Mesothelial cell of epicardium (in vitro differentiated cells): ENCODE data around the gene CCER1. TPM values are rescaled to one million over a fixed set of nuclear protein-coding genes. Genes with fewer than 3 reads are reported as not detected.

Experiments used
- DNase-seq, 2 experiments: peaks; one replicate each; pipeline ENCODE4 v3.0.0; 2021; ENCODE audit warnings: low spot score in 2 of 2; ENCODE audit not compliant: unreplicated experiment in 2 of 2
- H3K27ac Mint-ChIP-seq: 2 replicates; pipeline ENCODE4 v1.8.0; 2021; ENCODE audit warnings: mixed read lengths
- H3K27me3 Mint-ChIP-seq: 2 replicates; pipeline ENCODE4 v1.8.0; 2021; ENCODE audit warnings: low read depth, mixed read lengths
- H3K36me3 Mint-ChIP-seq: 2 replicates; pipeline ENCODE4 v1.8.0; 2021; ENCODE audit warnings: mixed read lengths
- H3K4me1 Mint-ChIP-seq: 2 replicates; pipeline ENCODE4 v1.8.0; 2021; ENCODE audit warnings: mixed read lengths
- H3K4me3 Mint-ChIP-seq: 2 replicates; pipeline ENCODE4 v1.8.0; 2021; ENCODE audit warnings: mild to moderate bottlenecking, moderate library complexity, mixed read lengths
- H3K9me3 Mint-ChIP-seq: 2 replicates; pipeline ENCODE4 v1.8.0; 2021; ENCODE audit warnings: mixed read lengths
- CTCF ChIP-seq: fragments of 200-600 bp; sonication (generic); IDR thresholded peaks from one replicate; pipeline ENCODE4 v1.5.0; 2021; ENCODE audit warnings: antibody characterized with exemption; ENCODE audit not compliant: unreplicated experiment
- total RNA-seq: library from RNA; stranded (reverse); gene quantifications from 3 replicates; pipeline ENCODE4 v1.2.1, GENCODE V29; 2021

The CCER1 gene
- total RNA-seq, 1 donor from 2014 or later: not detected

- Mint-ChIP-seq H3K27me3 (no peaks in the 10 kb centered on the region), H3K4me1 (peaks cover 30% of the 10 kb centered on the region), H3K4me3 (no peak overlapping the region), H3K36me3 (peaks cover 10% of the 10 kb centered on the region), H3K9me3 (peaks cover 30% of the 10 kb centered on the region), H3K27ac (no peak overlapping the region)
- DNase-seq: no peak
- TF ChIP-seq CTCF: no peak
Observed at GRCh38 chr12:90937651-90938050, 17.3 kb downstream of the CCER1 start.

- DNase-seq: no peak
- Mint-ChIP-seq H3K27ac (peak overlapping the region; percentile 70), H3K27me3 (no peaks in the 10 kb centered on the region), H3K9me3 (peaks cover 42% of the 10 kb centered on the region), H3K4me1 (peaks cover 30% of the 10 kb centered on the region), H3K36me3 (peaks cover 19% of the 10 kb centered on the region), H3K4me3 (no peak overlapping the region)
- no peak for TF ChIP-seq CTCF
Observed at GRCh38 chr12:90936230-90937005, 18.6 kb downstream of the CCER1 start.

- H3K27me3 Mint-ChIP-seq: no peaks in the 10 kb centered on the region
- no peak for DNase-seq
- peaks cover 14% of the 10 kb centered on the region for H3K4me1 Mint-ChIP-seq
- peaks cover 35% of the 10 kb centered on the region for H3K9me3 Mint-ChIP-seq
- TF ChIP-seq CTCF: no peak
- no peak overlapping the region for H3K4me3 Mint-ChIP-seq
- peaks cover 21% of the 10 kb centered on the region for H3K36me3 Mint-ChIP-seq
- H3K27ac Mint-ChIP-seq: no peak overlapping the region
Observed at GRCh38 chr12:90925562-90925961, 29.4 kb downstream of the CCER1 start.

- TF ChIP-seq CTCF: no peak
- H3K9me3 Mint-ChIP-seq: peaks cover 27% of the 10 kb centered on the region
- no peak for DNase-seq
- peaks cover 13% of the 10 kb centered on the region for H3K36me3 Mint-ChIP-seq
- no peak overlapping the region for H3K4me3 Mint-ChIP-seq
- H3K27me3 Mint-ChIP-seq: no peaks in the 10 kb centered on the region
- no peak overlapping the region for H3K27ac Mint-ChIP-seq
- peaks cover 14% of the 10 kb centered on the region for H3K4me1 Mint-ChIP-seq
Observed at GRCh38 chr12:90924406-90924805, 30.6 kb downstream of the CCER1 start.

- no peak for TF ChIP-seq CTCF
- H3K36me3 Mint-ChIP-seq: peaks cover 8% of the 10 kb centered on the region
- no peak for DNase-seq
- H3K27me3 Mint-ChIP-seq: no peaks in the 10 kb centered on the region
- no peak overlapping the region for H3K4me3 Mint-ChIP-seq
- H3K27ac Mint-ChIP-seq: peak overlapping the region; percentile 69
- H3K9me3 Mint-ChIP-seq: peaks cover 18% of the 10 kb centered on the region
- peaks cover 17% of the 10 kb centered on the region for H3K4me1 Mint-ChIP-seq
Observed at GRCh38 chr12:90922145-90922627, 32.8 kb downstream of the CCER1 start.
